ENCODE data around the gene TSPAN14.

DNA sequence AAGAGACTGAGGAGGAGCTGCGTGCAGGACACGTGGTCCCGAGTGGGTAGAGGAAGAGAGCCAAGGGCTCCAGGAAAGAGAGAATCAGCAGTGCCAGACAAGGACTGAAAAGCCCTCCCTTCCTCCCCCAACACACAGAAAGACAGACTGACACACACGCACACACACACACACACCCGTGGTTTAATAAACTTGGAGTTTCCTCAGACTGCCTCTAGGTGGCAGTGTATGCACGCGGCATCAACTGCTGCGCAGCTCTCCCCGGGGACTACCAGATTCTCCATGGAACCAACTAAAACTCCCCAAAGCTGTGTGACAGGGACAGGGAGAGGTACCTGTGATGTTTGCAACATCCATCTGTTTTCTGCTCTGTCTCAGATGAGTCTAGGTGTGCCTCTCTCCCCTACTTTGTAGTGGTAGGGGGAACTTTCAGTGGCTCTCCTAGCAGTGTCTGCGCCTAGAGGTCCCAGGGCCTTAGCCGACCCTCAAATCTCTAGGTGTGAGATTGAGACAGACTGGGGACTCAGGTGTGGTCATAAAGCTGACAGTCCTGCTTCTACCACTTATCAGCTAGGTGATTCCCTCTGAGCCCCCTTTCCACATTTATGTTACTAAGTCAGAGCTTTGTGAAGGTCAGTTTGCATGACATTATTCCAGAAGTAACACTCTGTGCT, 9.3 kb upstream of the TSPAN14 start:
- no peak for TF ChIP-seq POLR2AphosphoS5 (IDR thresholded peaks at IDR 0.05; ENCODE audit: borderline replicate concordance, low read depth, low read length)
- TF ChIP-seq EZH2 (IDR thresholded peaks at IDR 0.05), result no peak
- no peak for TF ChIP-seq FOXP2 (optimal IDR thresholded peaks at IDR 0.05; ENCODE audit: control extremely low read depth, extremely low read length, insufficient read depth)

Data from SK-N-MC (cell line).